Heart left ventricle (tissue), 13 donors: ENCODE data around the gene SERBP1.

Experiments
- CTCF ChIP-seq, 12 donors: fragments of 200-600 bp; sonication (generic) in 4 of 12; IDR thresholded peaks; one replicate each; pipeline versions ENCODE4 v1.5.0 to v1.8.0; 2018 to 2022; ENCODE audit warnings: antibody characterized with exemption in 12 of 12, mild to moderate bottlenecking in 5 of 12
- POLR2A ChIP-seq, 2 donors: fragments of 450-650 bp; IDR thresholded peaks; one replicate each; pipeline ENCODE4 v1.6.1; 2017; ENCODE audit warnings: antibody characterized with exemption in 2 of 2, mild to moderate bottlenecking in 2 of 2, moderate library complexity in 2 of 2
- donor health status: ischemic (EF 13 %, LVEDD 7.1; RV severe dilation, severe dysfunction).
- donor health status: DM: no; HTN: yes; CAD: no.
- donor health status: DM: no; HTN: no; CAD: no.
- donor health status: ischemic (EF 25% LVEDD 6.9; RV normal size, moderate dysfunction).
- donor health status: ischemic (EF 25% LVEDD 5.7; RV mildly dilated, moderate dysfunction).
- donor health status: ischemic (EF 35%, LVEDD 5.7; RV mildly dilated, moderate dysfunction).
- donor health status: nonischemic (EF 11% LVEDD 7.7; RV severe dilation, severe dysfunction).
- donor health status: DM: yes; HTN: yes; CAD: no.
- donor health status: PGD.
- donor health status: ischemic (EF 29% LVEDD 5.4; RV normal size, mild dysfunction).
- donor health status: nonischemic (EF 23%, LVEDD 6.1; RV moderate dilation, normal function).

GRCh38 chr1:67431156-67431765, 1.1 kb upstream of the SERBP1 start:
- no peak for TF ChIP-seq CTCF (IDR thresholded peaks at IDR 0.05)
- no peak for TF ChIP-seq POLR2A (IDR thresholded peaks at IDR 0.05)
